Lower leg skin (tissue), 3 donors: ENCODE data around the gene GSK3B.

ENCODE experiments used
- CTCF ChIP-seq, 3 donors: fragments of 450-650 bp; IDR thresholded peaks; one replicate each; pipeline ENCODE4 v1.5.1; 2016; ENCODE audit warnings: antibody characterized with exemption in 3 of 3, mild to moderate bottlenecking in 3 of 3, moderate library complexity in 2 of 3
- POLR2A ChIP-seq, 2 donors: fragments of 450-650 bp; IDR thresholded peaks; one replicate each; pipeline ENCODE4 v1.6.1; 2016 to 2017; ENCODE audit warnings: antibody characterized with exemption in 2 of 2, mild to moderate bottlenecking in 1 of 2, moderate library complexity in 1 of 2

GRCh38 chr3:120111898-120112297, 17.7 kb upstream of the GSK3B start:
- TF ChIP-seq CTCF (IDR thresholded peaks at IDR 0.05) = no peak
- no peak for TF ChIP-seq POLR2A (IDR thresholded peaks at IDR 0.05)
